ENCODE results near the gene TIMM8B.

DNA sequence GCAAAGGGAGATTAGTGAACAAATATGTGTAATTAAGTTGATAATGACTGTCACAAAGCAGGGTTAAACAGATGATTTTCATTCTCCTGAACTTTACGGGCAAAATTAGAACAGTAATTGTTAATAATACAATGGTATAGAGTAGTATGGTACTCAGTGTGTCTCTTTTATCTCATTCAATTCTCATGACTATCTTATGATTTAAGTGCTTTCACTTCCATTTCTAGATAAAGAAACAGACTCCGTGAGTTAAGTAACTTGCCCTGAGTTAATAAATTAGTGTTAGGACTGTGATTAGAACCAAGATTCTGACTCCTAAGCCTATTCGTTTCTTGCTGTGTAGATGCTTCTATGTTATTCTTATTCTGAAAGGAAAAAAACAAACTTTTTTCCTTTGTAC lies 34.8 kb downstream of the TIMM8B start:
- TF ChIP-seq, protein P1, sequence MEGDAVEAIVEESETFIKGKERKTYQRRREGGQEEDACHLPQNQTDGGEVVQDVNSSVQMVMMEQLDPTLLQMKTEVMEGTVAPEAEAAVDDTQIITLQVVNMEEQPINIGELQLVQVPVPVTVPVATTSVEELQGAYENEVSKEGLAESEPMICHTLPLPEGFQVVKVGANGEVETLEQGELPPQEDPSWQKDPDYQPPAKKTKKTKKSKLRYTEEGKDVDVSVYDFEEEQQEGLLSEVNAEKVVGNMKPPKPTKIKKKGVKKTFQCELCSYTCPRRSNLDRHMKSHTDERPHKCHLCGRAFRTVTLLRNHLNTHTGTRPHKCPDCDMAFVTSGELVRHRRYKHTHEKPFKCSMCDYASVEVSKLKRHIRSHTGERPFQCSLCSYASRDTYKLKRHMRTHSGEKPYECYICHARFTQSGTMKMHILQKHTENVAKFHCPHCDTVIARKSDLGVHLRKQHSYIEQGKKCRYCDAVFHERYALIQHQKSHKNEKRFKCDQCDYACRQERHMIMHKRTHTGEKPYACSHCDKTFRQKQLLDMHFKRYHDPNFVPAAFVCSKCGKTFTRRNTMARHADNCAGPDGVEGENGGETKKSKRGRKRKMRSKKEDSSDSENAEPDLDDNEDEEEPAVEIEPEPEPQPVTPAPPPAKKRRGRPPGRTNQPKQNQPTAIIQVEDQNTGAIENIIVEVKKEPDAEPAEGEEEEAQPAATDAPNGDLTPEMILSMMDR (IDR thresholded peaks at IDR 0.05): no peak
- TF ChIP-seq POLR2A (IDR thresholded peaks at IDR 0.05): no peak
